ENCODE data around the gene UBXN4.

The UBXN4 gene

DNA sequence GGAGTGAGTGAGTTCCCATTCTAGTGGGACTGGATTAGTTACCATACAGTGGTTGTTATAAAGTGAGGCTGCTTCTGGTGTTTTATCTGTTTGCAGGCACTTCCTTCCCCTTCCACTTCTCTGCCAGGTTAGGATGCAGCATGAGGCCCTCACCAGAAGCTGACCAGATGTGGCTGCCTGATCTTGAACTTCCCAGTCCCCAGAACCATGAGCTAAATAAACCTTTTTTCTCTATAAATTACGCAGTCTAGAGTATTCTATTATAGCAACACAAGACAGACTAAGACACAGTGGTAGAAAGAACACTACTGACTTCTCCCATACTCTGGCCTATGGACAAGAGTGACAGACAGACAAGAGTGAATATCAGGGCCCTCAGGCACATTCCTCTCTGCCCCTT is 81.2 kb downstream of the UBXN4 start:
- H3K4me1 ChIP-seq (ENCODE audit: insufficient read depth, insufficient read length): peaks cover 2% of the 10 kb centered on the region
- H3K4me3 ChIP-seq (ENCODE audit: insufficient read length, low read depth): no peak overlapping the region
- no peaks in the 10 kb centered on the region for H3K27me3 ChIP-seq (ENCODE audit: insufficient read depth, insufficient read length)
- TF ChIP-seq SUZ12 (IDR thresholded peaks at IDR 0.05; ENCODE audit: extremely low read depth, insufficient read depth, insufficient read length): no peak
- no peak for TF ChIP-seq ZNF274 (IDR thresholded peaks at IDR 0.05; ENCODE audit: low read depth, low read length)
- no peak for TF ChIP-seq YY1 (IDR thresholded peaks at IDR 0.05; ENCODE audit: insufficient read depth, insufficient read length)
- H3K36me3 ChIP-seq (ENCODE audit: insufficient read depth, insufficient read length, low read length): no peaks in the 10 kb centered on the region
- DNase-seq (ENCODE audit: low read depth, low spot score): no peak
- no peak overlapping the region for H3K9ac ChIP-seq (ENCODE audit: insufficient read length, low read depth)
- peaks cover 9% of the 10 kb centered on the region; the same call in 1 of the 2 replicates for H3K9me3 ChIP-seq (ENCODE audit: insufficient read depth, low read length)

DNA sequence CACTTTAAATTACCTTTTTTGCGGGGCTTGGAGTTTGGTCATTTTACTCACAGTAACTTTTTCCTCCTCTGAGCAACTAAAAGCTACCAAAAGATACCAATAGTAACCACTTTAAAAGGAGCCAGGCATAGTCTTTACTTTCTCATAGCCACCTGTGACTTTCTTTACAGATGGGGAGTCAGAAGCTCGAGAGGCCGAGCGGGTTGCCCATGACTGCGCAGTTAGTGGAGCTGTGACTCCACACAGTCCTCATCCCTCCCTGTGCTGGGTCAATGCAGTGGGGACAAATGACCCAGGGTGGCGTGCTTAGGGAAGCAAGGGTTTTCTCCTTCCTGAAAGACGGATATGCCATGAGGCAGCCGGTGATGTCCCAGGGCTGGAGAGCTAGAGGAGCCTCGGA is 83.5 kb downstream of the UBXN4 start:
- Histone ChIP-seq H3K9me3 (ENCODE audit: insufficient read depth, low read length) (peaks cover 9% of the 10 kb centered on the region; the same call in 1 of the 2 replicates), H3K27me3 (ENCODE audit: insufficient read depth, insufficient read length) (no peaks in the 10 kb centered on the region), H3K4me3 (ENCODE audit: insufficient read length, low read depth) (no peak overlapping the region), H3K4me1 (ENCODE audit: insufficient read depth, insufficient read length) (peaks cover 2% of the 10 kb centered on the region), H3K36me3 (ENCODE audit: insufficient read depth, insufficient read length, low read length) (no peaks in the 10 kb centered on the region), H3K9ac (ENCODE audit: insufficient read length, low read depth) (no peak overlapping the region)
- TF ChIP-seq SUZ12 (IDR thresholded peaks at IDR 0.05; ENCODE audit: extremely low read depth, insufficient read depth, insufficient read length) (no peak), YY1 (IDR thresholded peaks at IDR 0.05; ENCODE audit: insufficient read depth, insufficient read length) (no peak), ZNF274 (IDR thresholded peaks at IDR 0.05; ENCODE audit: low read depth, low read length) (no peak)
- DNase-seq (ENCODE audit: low read depth, low spot score): no peak

DNA sequence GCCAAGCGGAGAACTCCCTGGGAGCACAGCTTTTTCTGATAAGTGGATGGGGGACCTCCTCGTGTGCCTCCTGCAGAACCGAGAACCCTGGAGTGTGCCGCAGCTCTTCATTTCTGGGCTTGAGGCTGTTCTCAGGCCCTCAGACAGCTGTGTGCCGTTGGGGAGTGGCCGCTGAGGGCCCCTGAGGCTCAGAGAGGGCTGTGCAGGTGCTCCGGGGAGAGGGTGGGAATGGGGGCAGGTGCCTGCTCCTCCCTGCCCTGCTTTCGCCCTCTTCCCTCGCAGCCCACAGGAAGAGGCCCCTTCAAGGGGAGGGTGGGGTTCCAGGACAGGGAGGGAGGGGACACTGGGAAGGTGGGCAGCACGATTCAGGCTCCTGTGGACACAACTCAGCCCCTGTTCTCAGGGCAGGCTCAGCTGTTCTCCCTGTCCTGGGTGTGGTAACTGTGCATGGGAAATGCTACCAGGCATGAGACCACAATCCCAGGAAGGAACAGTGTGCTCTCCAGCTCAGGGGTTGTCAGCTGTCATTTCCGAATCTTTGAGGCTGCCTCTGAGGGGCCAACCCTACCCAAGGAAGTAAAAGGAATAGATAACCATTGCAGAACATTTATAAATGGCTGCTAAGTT is 84.0 kb downstream of the UBXN4 start:
- Histone ChIP-seq H3K9ac (ENCODE audit: insufficient read length, low read depth) (no peak overlapping the region), H3K4me3 (ENCODE audit: insufficient read length, low read depth) (no peak overlapping the region), H3K9me3 (ENCODE audit: insufficient read depth, low read length) (peaks cover 9% of the 10 kb centered on the region; the same call in 1 of the 2 replicates), H3K27me3 (ENCODE audit: insufficient read depth, insufficient read length) (no peaks in the 10 kb centered on the region), H3K4me1 (ENCODE audit: insufficient read depth, insufficient read length) (peaks cover 2% of the 10 kb centered on the region), H3K36me3 (ENCODE audit: insufficient read depth, insufficient read length, low read length) (no peaks in the 10 kb centered on the region)
- TF ChIP-seq ZNF274 (IDR thresholded peaks at IDR 0.05; ENCODE audit: low read depth, low read length) (no peak), YY1 (IDR thresholded peaks at IDR 0.05; ENCODE audit: insufficient read depth, insufficient read length) (no peak), SUZ12 (IDR thresholded peaks at IDR 0.05; ENCODE audit: extremely low read depth, insufficient read depth, insufficient read length) (no peak)
- no peak for DNase-seq (ENCODE audit: low read depth, low spot score)

DNA sequence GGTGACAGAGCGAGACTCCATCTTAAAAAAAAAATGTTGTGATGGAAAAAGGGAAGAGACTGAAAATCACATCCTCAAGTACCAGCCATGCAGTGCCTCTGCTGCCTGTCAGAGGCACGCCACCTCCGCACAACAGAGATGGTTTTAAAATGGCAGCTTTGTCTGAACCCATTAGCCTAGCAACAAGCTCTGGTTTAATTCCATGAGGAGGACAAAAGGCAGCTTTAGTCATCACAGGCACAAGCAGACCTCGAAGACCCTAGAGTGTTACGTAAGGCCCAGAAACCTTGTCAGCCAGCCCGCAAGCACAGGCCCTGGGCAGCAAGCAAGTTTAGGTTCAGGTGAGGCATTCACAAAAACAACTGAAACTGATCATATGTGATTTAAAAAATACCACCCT is 84.9 kb downstream of the UBXN4 start:
- DNase-seq (ENCODE audit: low read depth, low spot score): no peak
- no peaks in the 10 kb centered on the region for H3K36me3 ChIP-seq (ENCODE audit: insufficient read depth, insufficient read length, low read length)
- no peaks in the 10 kb centered on the region for H3K27me3 ChIP-seq (ENCODE audit: insufficient read depth, insufficient read length)
- peaks cover 9% of the 10 kb centered on the region; the same call in 1 of the 2 replicates for H3K9me3 ChIP-seq (ENCODE audit: insufficient read depth, low read length)
- H3K4me1 ChIP-seq (ENCODE audit: insufficient read depth, insufficient read length): peaks cover 2% of the 10 kb centered on the region
- no peak overlapping the region for H3K4me3 ChIP-seq (ENCODE audit: insufficient read length, low read depth)
- no peak for TF ChIP-seq YY1 (IDR thresholded peaks at IDR 0.05; ENCODE audit: insufficient read depth, insufficient read length)
- TF ChIP-seq ZNF274 (IDR thresholded peaks at IDR 0.05; ENCODE audit: low read depth, low read length): no peak
- no peak for TF ChIP-seq SUZ12 (IDR thresholded peaks at IDR 0.05; ENCODE audit: extremely low read depth, insufficient read depth, insufficient read length)
- no peak overlapping the region for H3K9ac ChIP-seq (ENCODE audit: insufficient read length, low read depth)

DNA sequence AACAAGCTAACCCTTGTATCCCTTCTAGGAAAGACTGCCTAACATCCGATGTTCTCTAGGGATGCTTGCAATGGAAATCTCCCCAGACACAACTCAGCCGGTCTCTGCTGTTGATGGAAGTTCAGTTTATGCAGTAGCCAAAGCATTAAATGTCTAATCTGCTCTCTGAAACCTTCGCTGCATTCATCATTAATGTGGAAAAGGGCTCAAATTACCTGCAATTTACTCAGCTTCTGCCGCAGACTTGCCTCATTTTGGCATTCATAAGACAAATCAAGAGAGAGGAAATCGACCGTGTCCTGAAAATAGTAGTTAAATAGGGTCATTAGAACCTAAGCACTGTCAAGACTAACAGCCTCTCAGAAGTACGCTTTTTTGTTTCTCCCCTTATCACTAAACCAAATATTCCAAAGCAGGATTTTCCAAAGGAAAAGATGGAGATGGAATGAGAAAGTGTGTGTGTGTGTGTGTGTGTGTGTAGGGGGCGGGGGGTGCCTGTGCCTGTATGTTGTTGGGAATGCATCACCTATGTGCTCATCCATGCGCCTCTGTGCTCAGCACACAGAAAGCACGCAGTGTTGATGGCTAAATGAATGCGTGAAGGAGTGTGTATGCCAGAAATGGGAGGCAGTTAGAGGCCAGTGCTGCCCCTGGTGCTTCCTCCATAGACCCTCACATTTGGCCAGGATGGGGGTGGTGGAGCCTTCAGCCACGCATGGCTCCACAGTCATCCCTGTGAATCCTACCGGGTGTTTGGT is 87.9 kb downstream of the UBXN4 start:
- Histone ChIP-seq H3K36me3 (ENCODE audit: insufficient read depth, insufficient read length, low read length) (no peaks in the 10 kb centered on the region), H3K4me3 (ENCODE audit: insufficient read length, low read depth) (no peak overlapping the region)

DNA sequence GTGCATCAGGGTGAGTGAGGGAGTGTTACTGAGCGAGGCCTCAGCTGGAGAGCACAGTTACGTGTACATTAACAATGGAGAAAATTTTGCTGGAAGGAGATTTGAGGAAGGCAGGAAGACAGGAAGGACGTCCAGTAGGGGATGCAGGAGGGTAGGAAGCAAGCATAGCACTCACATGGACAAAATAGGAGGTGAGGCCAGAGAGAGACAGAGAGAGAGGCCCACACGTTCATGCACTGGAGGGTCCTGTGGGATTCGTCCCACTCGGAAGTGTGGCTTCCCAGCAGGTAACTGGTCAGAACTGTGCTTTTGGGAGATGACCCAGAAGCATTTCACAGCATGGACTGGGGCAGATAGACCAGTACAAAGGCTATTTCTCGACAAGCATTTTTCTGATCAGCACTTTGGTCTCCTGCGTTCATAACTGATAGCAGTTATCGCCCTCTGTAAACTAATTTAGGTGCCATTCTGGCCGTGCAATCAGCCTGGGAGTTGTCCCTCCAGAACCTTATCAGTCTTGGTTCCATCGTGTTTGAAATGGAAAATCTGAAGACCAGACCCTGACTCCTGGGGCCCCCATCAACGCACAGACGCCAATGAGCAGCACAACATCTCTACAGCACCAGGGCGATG is 89.6 kb downstream of the UBXN4 start:
- no peak overlapping the region for H3K9ac ChIP-seq (ENCODE audit: insufficient read length, low read depth)
- no peak for DNase-seq (ENCODE audit: low read depth, low spot score)
- no peaks in the 10 kb centered on the region for H3K9me3 ChIP-seq (ENCODE audit: insufficient read depth, low read length)
- H3K36me3 ChIP-seq (ENCODE audit: insufficient read depth, insufficient read length, low read length): no peaks in the 10 kb centered on the region
- H3K4me3 ChIP-seq (ENCODE audit: insufficient read length, low read depth): no peak overlapping the region
- no peaks in the 10 kb centered on the region for H3K27me3 ChIP-seq (ENCODE audit: insufficient read depth, insufficient read length)
- H3K4me1 ChIP-seq (ENCODE audit: insufficient read depth, insufficient read length): no peaks in the 10 kb centered on the region
- no peak for TF ChIP-seq YY1 (IDR thresholded peaks at IDR 0.05; ENCODE audit: insufficient read depth, insufficient read length)
- no peak for TF ChIP-seq ZNF274 (IDR thresholded peaks at IDR 0.05; ENCODE audit: low read depth, low read length)

More for the DNA sequence above, 87.9 kb downstream of the UBXN4 start:
- DNase-seq (ENCODE audit: low read depth, low spot score): no peak
- H3K27me3 ChIP-seq (ENCODE audit: insufficient read depth, insufficient read length): no peaks in the 10 kb centered on the region
- TF ChIP-seq ZNF274 (IDR thresholded peaks at IDR 0.05; ENCODE audit: low read depth, low read length) (no peak), YY1 (IDR thresholded peaks at IDR 0.05; ENCODE audit: insufficient read depth, insufficient read length) (no peak), SUZ12 (IDR thresholded peaks at IDR 0.05; ENCODE audit: extremely low read depth, insufficient read depth, insufficient read length) (no peak)
- H3K9me3 ChIP-seq (ENCODE audit: insufficient read depth, low read length): no peaks in the 10 kb centered on the region
- H3K4me1 ChIP-seq (ENCODE audit: insufficient read depth, insufficient read length): peaks cover 2% of the 10 kb centered on the region
- H3K9ac ChIP-seq (ENCODE audit: insufficient read length, low read depth): no peak overlapping the region

DNA sequence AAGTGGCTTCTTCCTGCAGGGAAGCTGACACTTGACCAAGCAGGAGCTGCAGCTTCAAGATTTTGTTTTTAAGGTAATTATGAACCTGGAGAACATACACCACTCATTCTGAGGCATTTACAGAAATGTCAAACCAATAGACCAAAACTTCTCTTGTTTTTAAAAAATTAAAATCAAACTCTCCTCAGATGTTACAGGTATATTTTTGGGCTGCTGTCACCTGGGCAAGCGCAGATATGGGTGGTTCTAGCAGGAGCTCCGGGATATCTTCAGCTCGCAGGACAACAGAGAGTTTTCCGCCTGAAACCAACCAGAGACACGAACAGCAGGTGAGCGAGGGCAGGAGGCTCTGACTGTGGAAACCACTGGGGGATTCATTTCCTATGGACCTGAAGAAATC is 91.2 kb downstream of the UBXN4 start:
- TF ChIP-seq YY1 (IDR thresholded peaks at IDR 0.05; ENCODE audit: insufficient read depth, insufficient read length) (no peak), SUZ12 (IDR thresholded peaks at IDR 0.05; ENCODE audit: extremely low read depth, insufficient read depth, insufficient read length) (no peak), ZNF274 (IDR thresholded peaks at IDR 0.05; ENCODE audit: low read depth, low read length) (no peak)
- no peak overlapping the region for H3K9ac ChIP-seq (ENCODE audit: insufficient read length, low read depth)
- DNase-seq (ENCODE audit: low read depth, low spot score): no peak

More for the DNA sequence above, 91.2 kb downstream of the UBXN4 start:
- Histone ChIP-seq H3K4me3 (ENCODE audit: insufficient read length, low read depth) (no peak overlapping the region), H3K4me1 (ENCODE audit: insufficient read depth, insufficient read length) (no peaks in the 10 kb centered on the region), H3K9me3 (ENCODE audit: insufficient read depth, low read length) (no peaks in the 10 kb centered on the region), H3K36me3 (ENCODE audit: insufficient read depth, insufficient read length, low read length) (no peaks in the 10 kb centered on the region), H3K27me3 (ENCODE audit: insufficient read depth, insufficient read length) (no peaks in the 10 kb centered on the region)

Data from NT2/D1 (cell line).